Neural cell (in vitro differentiated cells): ENCODE results near the gene SLC13A3. TPM values are rescaled to one million over a fixed set of nuclear protein-coding genes. Genes with fewer than 3 reads are reported as not detected.

Experiments
- H2AFZ ChIP-seq: fragments of 200-600, 300-800 bp; sonication (generic), shearing (Covaris generic); 2 replicates; pipeline ENCODE4 v1.6.0; 2014; ENCODE audit warnings: low read depth, mild to moderate bottlenecking, antibody characterized with exemption, low read length, moderate library complexity
- H3F3A ChIP-seq: fragments of 200-600 bp; shearing (Covaris generic); 2 replicates; pipeline ENCODE4 v1.6.1; 2016; ENCODE audit warnings: mild to moderate bottlenecking, moderate library complexity, mixed read lengths, antibody characterized with exemption, low read length; ENCODE audit not compliant: insufficient read depth, poor library complexity, severe bottlenecking
- H3K27ac ChIP-seq: fragments of 200-600, 300-800 bp; sonication (generic), shearing (Covaris generic); 2 replicates; pipeline ENCODE4 v1.5.1; 2014; ENCODE audit warnings: mild to moderate bottlenecking, low read length, moderate library complexity
- H3K27me3 ChIP-seq: fragments of 300-800, 200-600 bp; sonication (generic), shearing (Covaris generic); 2 replicates; pipeline ENCODE4 v1.6.0; 2014; ENCODE audit warnings: mild to moderate bottlenecking, low read depth, low read length, moderate library complexity; ENCODE audit not compliant: insufficient read depth
- H3K36me3 ChIP-seq: fragments of 300-800, 200-600 bp; sonication (generic), shearing (Covaris generic); 2 replicates; pipeline ENCODE4 v1.5.1; 2014; ENCODE audit warnings: mild to moderate bottlenecking, antibody characterized with exemption, low read length, moderate library complexity; ENCODE audit not compliant: insufficient read depth
- H3K4me2 ChIP-seq: fragments of 300-800, 200-600 bp; sonication (generic), shearing (Covaris generic); 2 replicates; pipeline ENCODE4 v1.6.0; 2014; ENCODE audit warnings: mild to moderate bottlenecking, low read length
- H3K4me3 ChIP-seq: fragments of 300-800, 200-600 bp; sonication (generic), shearing (Covaris generic); 2 replicates; pipeline ENCODE4 v1.5.1; 2014; ENCODE audit warnings: mild to moderate bottlenecking, low read length, moderate library complexity
- H3K79me2 ChIP-seq: fragments of 200-600 bp; shearing (Covaris generic); replicated peaks from 2 replicates; pipeline ENCODE4 v1.6.0; 2014; ENCODE audit warnings: mild to moderate bottlenecking, low read length, moderate library complexity; ENCODE audit not compliant: insufficient read depth
- H3K9ac ChIP-seq: fragments of 300-800, 200-600 bp; sonication (generic), shearing (Covaris generic); 2 replicates; pipeline ENCODE4 v1.6.1; 2016; ENCODE audit warnings: mild to moderate bottlenecking, low read length, mixed read lengths
- H3K9me2 ChIP-seq: fragments of 200-600 bp; shearing (Covaris generic); 2 replicates; pipeline ENCODE4 v1.6.1; 2016; ENCODE audit warnings: mild to moderate bottlenecking, low read length, mixed read lengths; ENCODE audit not compliant: insufficient read depth
- H3K9me3 ChIP-seq: fragments of 200-600, 300-800 bp; sonication (generic), shearing (Covaris generic); 2 replicates; pipeline ENCODE4 v1.6.1; 2016; ENCODE audit warnings: mild to moderate bottlenecking, mixed run types, low read length, moderate library complexity, mixed read lengths
- H4K20me1 ChIP-seq: fragments of 200-600 bp; shearing (Covaris generic); 2 replicates; pipeline ENCODE4 v1.6.1; 2016; ENCODE audit warnings: mild to moderate bottlenecking, mixed run types; ENCODE audit not compliant: insufficient read depth
- CTCF ChIP-seq: fragments of 450-650 bp; IDR thresholded peaks from 2 replicates; pipeline ENCODE4 v1.5.1; 2014; ENCODE audit warnings: antibody characterized with exemption, mild to moderate bottlenecking, moderate library complexity; ENCODE audit not compliant: poor library complexity, severe bottlenecking
- EP300 ChIP-seq: fragments of 450-650 bp; conservative IDR thresholded peaks from 2 replicates; pipeline ENCODE4 v1.6.1; 2014; ENCODE audit warnings: antibody characterized with exemption, mild to moderate bottlenecking, moderate library complexity; ENCODE audit not compliant: poor library complexity, severe bottlenecking
- EZH2 ChIP-seq: fragments of 200-600, 300-800 bp; shearing (Covaris generic), sonication (generic); IDR thresholded peaks from 2 replicates; pipeline ENCODE4 v1.6.1; 2014; ENCODE audit warnings: antibody characterized with exemption, low read length, borderline replicate concordance, mild to moderate bottlenecking; ENCODE audit not compliant: insufficient read depth, poor library complexity, severe bottlenecking
- MXI1 ChIP-seq: fragments of 450-650 bp; conservative IDR thresholded peaks from 2 replicates; pipeline ENCODE4 v1.6.1; 2014; ENCODE audit warnings: antibody characterized with exemption, mild to moderate bottlenecking; ENCODE audit not compliant: poor library complexity, severe bottlenecking
- POLR2AphosphoS5 ChIP-seq: IDR thresholded peaks from 2 replicates; pipeline ENCODE4 v1.6.1; 2012
- RAD21 ChIP-seq: fragments of 450-650 bp; conservative IDR thresholded peaks from 2 replicates; pipeline ENCODE4 v1.6.1; 2014; ENCODE audit warnings: antibody characterized with exemption, mild to moderate bottlenecking, moderate library complexity
- REST ChIP-seq: IDR thresholded peaks from 2 replicates; pipeline ENCODE4 v1.6.1; 2012; ENCODE audit warnings: borderline replicate concordance
- SMC3 ChIP-seq: fragments of 450-650 bp; conservative IDR thresholded peaks from 2 replicates; pipeline ENCODE4 v1.6.1; 2014; ENCODE audit warnings: antibody characterized with exemption, mild to moderate bottlenecking, moderate library complexity; ENCODE audit not compliant: poor library complexity
- TAF1 ChIP-seq: IDR thresholded peaks from 2 replicates; pipeline ENCODE4 v1.6.1; 2012; ENCODE audit warnings: low read depth
- polyA plus RNA-seq: library from polyadenylated mRNA; depleted of rRNA; stranded (reverse); fragments of >200 nt; gene quantifications from 2 replicates; pipeline ENCODE4 v1.2.3, GENCODE V29; 2014

Gene SLC13A3
- polyA plus RNA-seq, 1 donor from 2014 or later, result 5.5 TPM

DNA sequence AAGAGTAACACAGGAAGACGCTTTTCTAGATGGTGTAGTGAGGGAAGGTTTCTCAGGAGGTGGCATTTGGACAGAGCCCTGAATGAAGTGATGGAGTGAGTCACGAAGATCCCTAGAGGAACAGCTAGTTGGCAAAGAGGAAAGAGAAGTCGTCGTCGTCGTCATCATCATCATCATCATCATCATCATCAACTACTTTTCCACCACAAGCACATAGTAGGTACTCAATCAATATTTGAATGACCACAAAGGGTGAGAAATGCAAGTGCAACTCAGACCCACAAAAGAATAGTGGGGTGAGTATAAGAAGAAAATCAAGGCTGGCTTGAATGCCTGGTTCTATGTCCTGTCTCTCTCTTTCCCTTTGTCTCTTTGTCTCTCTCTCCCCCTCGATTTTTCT is 72.5 kb downstream of the SLC13A3 start:
- Histone ChIP-seq H3F3A (no peaks in the 10 kb centered on the region), H3K79me2 (no peaks in the 10 kb centered on the region), H3K9ac (no peak overlapping the region), H3K27me3 (no peaks in the 10 kb centered on the region), H3K27ac (no peak overlapping the region), H4K20me1 (no peaks in the 10 kb centered on the region), H3K36me3 (no peaks in the 10 kb centered on the region), H2AFZ (no peak overlapping the region), H3K4me3 (no peak overlapping the region), H3K9me3 (peaks cover 2% of the 10 kb centered on the region), H3K9me2 (no peaks in the 10 kb centered on the region), H3K4me2 (no peak overlapping the region)
- no peak for TF ChIP-seq SMC3
- TF ChIP-seq RAD21, result no peak
- no peak for TF ChIP-seq MXI1
- no peak for TF ChIP-seq CTCF
- TF ChIP-seq REST, result no peak

DNA sequence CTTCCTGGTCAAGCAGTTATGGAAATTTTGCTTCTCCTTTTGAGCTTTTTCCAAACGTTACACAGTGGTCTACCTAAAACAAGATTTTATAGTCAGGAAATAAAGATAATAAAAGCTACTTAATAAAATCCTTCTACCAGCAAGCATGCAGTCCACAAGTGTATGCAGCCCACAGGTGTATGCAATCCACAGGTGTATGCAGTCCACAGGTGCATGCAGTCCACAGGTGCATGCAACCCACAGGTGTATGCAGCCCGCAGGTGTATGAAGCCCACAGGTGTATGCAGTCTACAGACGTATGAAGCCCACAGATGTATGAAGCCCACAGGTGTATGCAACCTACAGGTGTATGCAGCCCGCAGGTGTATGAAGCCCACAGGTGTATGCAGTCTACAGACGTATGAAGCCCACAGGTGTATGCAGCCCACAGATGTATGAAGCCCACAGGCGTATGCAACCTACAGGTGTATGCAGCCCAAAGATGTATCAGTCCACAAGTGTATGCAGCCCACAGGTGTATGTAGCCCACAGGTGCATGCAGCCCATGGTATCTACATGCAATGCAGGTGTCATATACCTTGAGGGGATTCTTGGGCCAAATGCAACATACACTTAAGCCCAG is 74.4 kb downstream of the SLC13A3 start:
- no peak overlapping the region for H3K9ac ChIP-seq
- H3K27ac ChIP-seq, result no peak overlapping the region
- TF ChIP-seq EP300 (no peak), MXI1 (no peak), SMC3 (no peak)

DNA sequence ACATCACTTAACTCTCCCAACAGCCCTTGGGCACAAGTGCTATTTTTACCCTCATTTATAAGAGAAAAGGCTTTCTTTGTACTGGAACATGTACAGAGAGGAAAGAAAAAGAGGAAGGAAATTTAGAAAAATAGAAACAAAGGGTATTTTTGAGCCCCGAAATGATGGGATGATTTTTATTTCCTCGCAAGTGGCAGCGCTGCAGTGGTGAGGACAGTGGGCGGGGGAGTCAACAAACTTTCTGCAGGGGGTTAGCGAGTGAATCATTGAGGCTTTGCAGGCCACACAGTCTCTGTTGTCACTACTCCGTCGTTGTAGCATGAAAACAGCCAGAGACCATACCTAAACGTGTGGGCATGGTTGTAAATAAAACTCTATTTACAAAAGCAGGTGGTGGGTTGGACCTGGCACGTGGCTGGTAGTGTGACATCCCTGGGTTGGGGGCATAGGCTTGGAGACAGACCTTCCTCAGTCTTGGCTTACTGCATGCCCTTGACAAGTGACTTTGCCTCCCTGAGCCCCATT is 75.3 kb downstream of the SLC13A3 start:
- Histone ChIP-seq H3K36me3 (no peaks in the 10 kb centered on the region), H3K4me3 (no peak overlapping the region), H2AFZ (no peak overlapping the region), H3K79me2 (no peaks in the 10 kb centered on the region), H3K9me3 (peaks cover 2% of the 10 kb centered on the region), H3K27ac (no peak overlapping the region), H3K27me3 (no peaks in the 10 kb centered on the region), H4K20me1 (no peaks in the 10 kb centered on the region), H3K9me2 (no peaks in the 10 kb centered on the region), H3K9ac (no peak overlapping the region), H3F3A (no peaks in the 10 kb centered on the region), H3K4me2 (no peak overlapping the region)
- TF ChIP-seq REST, result no peak
- TF ChIP-seq POLR2AphosphoS5, result no peak
- TF ChIP-seq CTCF, result no peak
- no peak for TF ChIP-seq SMC3
- TF ChIP-seq MXI1, result no peak
- no peak for TF ChIP-seq RAD21
- no peak for TF ChIP-seq EP300
- TF ChIP-seq TAF1, result no peak
- no peak for TF ChIP-seq EZH2

More for the DNA sequence above, 74.4 kb downstream of the SLC13A3 start:
- H3K9me2 ChIP-seq, result no peaks in the 10 kb centered on the region
- no peaks in the 10 kb centered on the region for H3F3A ChIP-seq
- peaks cover 2% of the 10 kb centered on the region for H3K9me3 ChIP-seq
- no peak overlapping the region for H3K4me3 ChIP-seq
- H3K27me3 ChIP-seq, result no peaks in the 10 kb centered on the region
- H3K36me3 ChIP-seq, result no peaks in the 10 kb centered on the region
- H3K4me2 ChIP-seq, result no peak overlapping the region
- no peak overlapping the region for H2AFZ ChIP-seq
- H3K79me2 ChIP-seq, result no peaks in the 10 kb centered on the region
- no peaks in the 10 kb centered on the region for H4K20me1 ChIP-seq
